Anterior cingulate cortex (tissue), 58 donors: ENCODE results near the gene ADCY5.

Source experiments
- DNase-seq, 58 donors: peaks; one replicate each; lab custom pipeline; 2025; lab: John Stamatoyannopoulos, UW

The ADCY5 gene

GRCh38 chr3:123459862-123460261 lies 11.0 kb upstream of the ADCY5 start:
- DNase-seq: no peak

GRCh38 chr3:123458255-123458654 lies 9.4 kb upstream of the ADCY5 start:
- DNase-seq: no peak

- no peak for DNase-seq
These were observed 9.0 kb upstream of the ADCY5 start for GRCh38 chr3:123457841-123458240.

GRCh38 chr3:123453675-123454074 lies 4.8 kb upstream of the ADCY5 start:
- DNase-seq: no peak

GRCh38 chr3:123451186-123451585 lies 2.3 kb upstream of the ADCY5 start:
- no peak for DNase-seq

- DNase-seq: peak in 53 of 58 donors; percentile 29 to 81 (median 65)
These were observed 1.2 kb upstream of the ADCY5 start for GRCh38 chr3:123449997-123450604.

- peak in 36 of 58 donors; percentile 36 to 80 (median 62) for DNase-seq
These were observed 459 bp upstream of the ADCY5 start for GRCh38 chr3:123449102-123449996.

- DNase-seq: peak in 1 of 58 donors; percentile 59
These were observed 957 bp downstream of the ADCY5 start for GRCh38 chr3:123447749-123448517.

- peak in 1 of 58 donors; percentile 8 for DNase-seq
These were observed 1.5 kb downstream of the ADCY5 start for GRCh38 chr3:123447416-123447748.

GRCh38 chr3:123446610-123447109 lies 2.2 kb downstream of the ADCY5 start:
- DNase-seq: peak in 1 of 58 donors; percentile 46

GRCh38 chr3:123446210-123446609 lies 2.7 kb downstream of the ADCY5 start:
- DNase-seq: no peak

GRCh38 chr3:123445702-123446101 lies 3.2 kb downstream of the ADCY5 start:
- DNase-seq: no peak

GRCh38 chr3:123444744-123445143 lies 4.1 kb downstream of the ADCY5 start:
- DNase-seq: no peak

GRCh38 chr3:123444023-123444422 lies 4.9 kb downstream of the ADCY5 start:
- peak in 44 of 58 donors; percentile 30 to 88 (median 58) for DNase-seq

- DNase-seq: no peak
These were observed 6.0 kb downstream of the ADCY5 start for GRCh38 chr3:123442908-123443307.

GRCh38 chr3:123442125-123442524 lies 6.8 kb downstream of the ADCY5 start:
- DNase-seq: no peak

- DNase-seq: peak in 31 of 58 donors; percentile 23 to 88 (median 60)
These were observed 8.9 kb downstream of the ADCY5 start for GRCh38 chr3:123439806-123440580.

GRCh38 chr3:123432832-123433523 lies 15.9 kb downstream of the ADCY5 start:
- DNase-seq: no peak

- peak in 9 of 58 donors; percentile 18 to 55 (median 29) for DNase-seq
These were observed 17.1 kb downstream of the ADCY5 start for GRCh38 chr3:123431658-123432324.
